Measurements from ENCODE around the gene CLEC3A.

Gene CLEC3A

DNA sequence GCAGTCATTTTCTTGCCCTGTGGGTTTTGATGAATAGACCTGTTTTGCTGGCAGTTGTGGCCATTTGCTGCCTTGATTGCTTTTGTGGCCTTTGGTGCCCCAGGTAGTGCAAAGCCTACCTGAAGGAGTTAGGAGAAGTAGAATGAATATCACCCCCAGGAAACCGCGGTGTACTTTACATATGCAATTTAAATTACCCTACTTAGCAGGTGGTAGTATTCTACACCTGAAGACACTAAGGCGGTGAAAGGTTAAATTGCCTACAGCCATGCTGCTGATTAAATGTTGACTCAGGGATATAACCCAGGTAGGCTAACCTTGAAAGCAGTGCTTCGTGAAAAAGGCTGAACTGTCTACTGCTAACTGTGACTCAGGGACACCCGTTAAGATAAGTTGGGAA is 49.9 kb downstream of the CLEC3A start:
- no peak overlapping the region for H3K4me3 Mint-ChIP-seq

DNA sequence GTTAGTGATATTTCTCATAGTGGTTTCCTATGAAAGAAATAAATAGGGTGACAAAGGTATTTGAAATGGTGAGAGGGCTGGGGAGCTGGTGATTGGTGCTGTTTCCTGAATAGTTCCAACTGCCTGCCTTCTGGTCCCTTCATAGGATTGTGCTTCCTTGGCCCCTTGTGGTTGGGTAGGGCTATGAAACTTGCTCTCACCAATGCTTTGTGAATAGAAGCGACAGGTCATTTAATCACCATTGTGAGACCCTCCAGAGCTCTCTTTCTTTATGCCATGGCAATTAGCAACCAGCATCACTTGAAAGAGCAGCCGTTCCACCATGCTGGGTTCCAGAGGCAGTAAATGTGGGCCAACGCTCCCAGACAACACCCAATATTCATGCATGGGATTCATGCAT is 53.5 kb downstream of the CLEC3A start:
- H3K27me3 Mint-ChIP-seq (ENCODE audit: low read depth): peaks cover 31% of the 10 kb centered on the region
- H3K4me3 Mint-ChIP-seq: no peak overlapping the region
- H3K4me1 Mint-ChIP-seq: no peaks in the 10 kb centered on the region
- H3K9me3 Mint-ChIP-seq: no peaks in the 10 kb centered on the region
- TF ChIP-seq CTCF (IDR thresholded peaks at IDR 0.05; ENCODE audit: unreplicated experiment in 3 of 3): no peak
- H3K36me3 Mint-ChIP-seq (ENCODE audit: low read depth): no peaks in the 10 kb centered on the region
- no peak overlapping the region for H3K27ac Mint-ChIP-seq

More for the DNA sequence above, 49.9 kb downstream of the CLEC3A start:
- Mint-ChIP-seq H3K36me3 (ENCODE audit: low read depth) (no peaks in the 10 kb centered on the region), H3K4me1 (no peaks in the 10 kb centered on the region), H3K9me3 (no peaks in the 10 kb centered on the region), H3K27me3 (ENCODE audit: low read depth) (peaks cover 29% of the 10 kb centered on the region), H3K27ac (no peak overlapping the region)
- no peak for TF ChIP-seq CTCF (IDR thresholded peaks at IDR 0.05; ENCODE audit: unreplicated experiment in 3 of 3)

DNA sequence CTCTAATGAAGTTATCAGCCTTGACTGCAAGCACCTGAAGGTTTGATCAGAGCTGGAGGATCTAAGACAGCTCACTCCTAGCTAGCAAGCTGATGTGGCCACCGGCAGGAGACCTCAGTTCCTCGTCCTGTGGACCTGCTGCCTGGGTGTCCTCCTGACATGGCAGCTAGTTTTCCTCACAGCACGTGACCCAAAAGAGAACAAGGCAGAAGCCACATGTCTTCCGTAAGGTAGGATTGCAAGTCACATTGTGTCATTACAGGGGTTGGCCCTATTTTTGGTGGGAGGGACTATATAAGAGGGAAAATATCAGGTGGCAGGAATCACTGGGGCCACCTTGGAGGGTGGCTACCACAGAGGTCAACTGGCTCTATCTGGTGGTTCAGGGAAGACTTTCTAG is 59.0 kb downstream of the CLEC3A start:
- no peaks in the 10 kb centered on the region for H3K9me3 Mint-ChIP-seq
- no peaks in the 10 kb centered on the region for H3K4me1 Mint-ChIP-seq
- H3K4me3 Mint-ChIP-seq: no peak overlapping the region
- H3K36me3 Mint-ChIP-seq (ENCODE audit: low read depth): no peaks in the 10 kb centered on the region
- H3K27ac Mint-ChIP-seq: no peak overlapping the region
- no peak for TF ChIP-seq CTCF (IDR thresholded peaks at IDR 0.05; ENCODE audit: unreplicated experiment in 3 of 3)
- peaks cover 6% of the 10 kb centered on the region for H3K27me3 Mint-ChIP-seq (ENCODE audit: low read depth)
